ENCODE results near the gene KRT76.

DNA sequence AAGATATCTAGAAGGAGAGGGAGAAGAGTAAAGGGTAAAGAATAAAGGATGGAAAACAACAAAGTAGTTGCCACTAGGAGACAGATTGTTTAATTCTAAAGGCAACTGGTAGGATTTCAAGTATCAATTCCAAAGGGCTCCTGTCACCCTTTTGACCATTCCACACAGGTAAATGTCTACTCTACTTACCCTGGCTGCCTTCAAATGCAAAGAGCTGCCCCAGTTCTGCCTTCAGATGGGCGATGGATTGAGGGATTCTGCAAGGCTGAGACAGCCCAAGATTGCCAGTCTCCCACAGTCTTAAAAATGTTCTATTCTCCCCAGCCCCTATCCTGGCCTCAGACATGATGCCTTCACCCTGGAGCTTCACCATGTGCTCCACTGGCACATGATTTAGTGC, 11.4 kb downstream of the KRT76 start:
- TF ChIP-seq, protein P1, sequence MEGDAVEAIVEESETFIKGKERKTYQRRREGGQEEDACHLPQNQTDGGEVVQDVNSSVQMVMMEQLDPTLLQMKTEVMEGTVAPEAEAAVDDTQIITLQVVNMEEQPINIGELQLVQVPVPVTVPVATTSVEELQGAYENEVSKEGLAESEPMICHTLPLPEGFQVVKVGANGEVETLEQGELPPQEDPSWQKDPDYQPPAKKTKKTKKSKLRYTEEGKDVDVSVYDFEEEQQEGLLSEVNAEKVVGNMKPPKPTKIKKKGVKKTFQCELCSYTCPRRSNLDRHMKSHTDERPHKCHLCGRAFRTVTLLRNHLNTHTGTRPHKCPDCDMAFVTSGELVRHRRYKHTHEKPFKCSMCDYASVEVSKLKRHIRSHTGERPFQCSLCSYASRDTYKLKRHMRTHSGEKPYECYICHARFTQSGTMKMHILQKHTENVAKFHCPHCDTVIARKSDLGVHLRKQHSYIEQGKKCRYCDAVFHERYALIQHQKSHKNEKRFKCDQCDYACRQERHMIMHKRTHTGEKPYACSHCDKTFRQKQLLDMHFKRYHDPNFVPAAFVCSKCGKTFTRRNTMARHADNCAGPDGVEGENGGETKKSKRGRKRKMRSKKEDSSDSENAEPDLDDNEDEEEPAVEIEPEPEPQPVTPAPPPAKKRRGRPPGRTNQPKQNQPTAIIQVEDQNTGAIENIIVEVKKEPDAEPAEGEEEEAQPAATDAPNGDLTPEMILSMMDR (IDR thresholded peaks at IDR 0.05): no peak
- TF ChIP-seq POLR2A (IDR thresholded peaks at IDR 0.05): no peak

All from uterus (tissue), 2 donors.